Measurements from ENCODE around the gene RNF14. TPM values are rescaled to one million over a fixed set of nuclear protein-coding genes. Genes with fewer than 3 reads are reported as not detected.

Gene RNF14
- total and polyA plus RNA-seq, 10 of the 15 experiments (the other 5 are each of a cell fraction or from before 2014, with no cell fraction given) = 13.2 to 41.8 (median 28.3) TPM

DNA sequence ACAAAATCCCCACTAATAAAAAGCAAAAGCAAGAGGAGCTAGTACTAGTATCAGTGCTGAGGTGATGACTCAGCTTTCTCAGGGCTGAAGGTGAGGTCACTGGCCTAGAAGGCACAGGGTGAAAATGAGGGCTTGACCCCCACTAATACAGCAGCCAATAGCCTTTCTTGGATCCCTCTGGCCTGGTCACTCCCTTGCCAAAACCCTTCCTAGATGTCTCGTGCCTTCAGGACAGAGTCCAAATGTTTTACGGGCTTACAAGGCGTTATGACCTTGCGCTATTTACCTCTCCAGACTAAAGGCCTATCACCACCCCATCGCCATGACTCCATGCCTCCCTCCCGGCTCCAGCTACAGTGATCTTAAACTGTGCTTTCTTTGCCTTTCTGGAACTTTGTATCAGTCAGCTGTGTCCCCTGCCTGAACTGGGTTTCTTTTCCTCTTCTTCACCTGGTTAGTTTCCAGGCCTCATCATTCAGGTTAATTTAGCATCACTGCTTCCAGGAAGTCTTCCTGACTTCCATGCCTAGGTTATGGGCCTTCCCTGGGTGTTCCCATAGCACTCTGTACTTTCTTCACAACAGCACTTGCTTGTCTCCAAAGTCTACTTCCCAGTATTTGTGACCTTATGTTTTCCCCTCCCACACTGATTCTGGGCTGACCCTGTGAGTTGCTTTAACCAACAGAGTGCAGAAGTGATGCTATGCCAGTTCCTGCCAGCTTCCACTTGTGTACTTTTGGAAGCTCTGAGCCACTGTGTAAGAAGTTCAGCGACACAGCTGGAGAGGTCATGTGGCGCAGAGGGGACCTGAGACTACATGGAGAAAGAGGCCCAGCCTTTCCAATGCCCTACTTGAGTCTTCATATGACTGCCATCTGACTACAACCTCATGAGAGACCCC lies 49.4 kb upstream of the RNF14 start (continued):
- TF ChIP-seq POLR2A (IDR thresholded peaks at IDR 0.05; ENCODE audit: low read depth, low read length) (no peak), MTA3 (IDR thresholded peaks at IDR 0.05; ENCODE audit: borderline replicate concordance, low read length) (no peak), NFXL1 (IDR thresholded peaks at IDR 0.05; ENCODE audit: borderline replicate concordance) (no peak), TAF1 (IDR thresholded peaks at IDR 0.05; ENCODE audit: borderline replicate concordance, low read depth, low read length) (no peak), CHD2 (IDR thresholded peaks at IDR 0.05; ENCODE audit: borderline replicate concordance, low read depth, low read length) (no peak)

DNA sequence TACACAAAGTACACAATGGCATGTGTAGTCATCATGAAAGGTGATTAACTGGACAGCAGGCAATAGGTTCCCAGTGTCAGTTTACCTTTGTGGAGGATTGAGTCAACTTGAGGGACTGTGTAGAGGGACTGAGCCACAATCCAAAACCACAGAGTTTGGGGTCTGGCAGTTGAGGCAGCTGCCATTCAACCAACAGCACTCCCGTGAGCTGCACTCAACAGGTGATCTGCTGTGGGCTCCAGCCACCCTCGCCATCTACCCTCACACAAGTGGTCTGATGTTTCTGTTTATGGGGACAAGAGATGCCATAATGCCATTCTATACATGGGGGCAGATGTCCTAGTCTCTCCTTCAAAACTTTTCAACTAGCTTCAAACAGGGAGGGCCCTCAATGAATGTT lies 48.1 kb upstream of the RNF14 start:
- WGBS (ENCODE audit: insufficient coverage, insufficient replicate concordance, low lambda C conversion rate, missing lambda C conversion rate) = 28% methylated on average over 2 of the region's 2 CpGs
- Histone ChIP-seq H4K20me1 (ENCODE audit: control insufficient read depth, insufficient read depth) (no peaks in the 10 kb centered on the region), H2AFZ (ENCODE audit: control insufficient read depth, low read depth, low read length) (no peak overlapping the region), H3K4me2 (ENCODE audit: control insufficient read depth, insufficient read depth) (no peak overlapping the region), H3K79me2 (ENCODE audit: control insufficient read depth, insufficient read depth, low read length) (peaks cover 11% of the 10 kb centered on the region), H3K4me3 (no peak overlapping the region), H3K9me3 (replicated peaks; ENCODE audit: control insufficient read depth, insufficient read depth, low read length) (no peaks in the 10 kb centered on the region), H3K27ac (ENCODE audit: control insufficient read depth, insufficient read depth) (no peak overlapping the region), H3K9ac (ENCODE audit: control insufficient read depth, insufficient read depth, low read length) (no peak overlapping the region), H3K36me3 (ENCODE audit: control insufficient read depth in 2 of 2, insufficient read depth in 2 of 2, low read length in 1 of 2) (no peaks in the 10 kb centered on the region), H3K27me3 (replicated peaks in 1 of 2; ENCODE audit: control insufficient read depth in 2 of 2, insufficient read depth in 2 of 2, low read length in 1 of 2) (no peaks in the 10 kb centered on the region), H3K4me1 (ENCODE audit: control insufficient read depth, insufficient read depth, low read length) (peaks cover 17% of the 10 kb centered on the region)
- no peak for FAIRE-seq
- intact Hi-C loops (cut with micrococcal nuclease; ENCODE audit: unreplicated experiment) = no loop called here
- DNase-seq (ENCODE audit: low read depth, low spot score) = no peak
- ChIA-PET RAD21 (ENCODE audit: unreplicated experiment) (no interaction called here), SMC1A (ENCODE audit: uncharacterized antibody, unreplicated experiment) (interaction anchor here (4.1 kb wide), 1 partner anchor 40 kb away, joined by 26 read pairs; no protein-coding TSS in a partner anchor), POLR2A (interaction anchor here (0.7 kb wide), 1 partner anchor 40 kb away, joined by 3 read pairs; no protein-coding TSS in a partner anchor), CTCF (interaction anchor here (0.6 to 4.2 kb wide), 2 partner anchors 40 to 41 kb away, joined by 3 to 39 read pairs; no protein-coding TSS in a partner anchor)
- BruUV-seq (replicated peaks) = no TSS peak
- no peak for TF ChIP-seq CHD4 (IDR thresholded peaks at IDR 0.05)
- no peak for TF ChIP-seq KAT2A (conservative IDR thresholded peaks at IDR 0.05; ENCODE audit: control insufficient read depth, low read depth, low read length)
- TF ChIP-seq STAT1 (conservative IDR thresholded peaks at IDR 0.05) = no peak
- no peak for TF ChIP-seq EGR1 (IDR thresholded peaks at IDR 0.05; ENCODE audit: borderline replicate concordance in 1 of 2, low read depth in 2 of 2, low read length in 2 of 2)
- no peak for TF ChIP-seq JUNB (IDR thresholded peaks at IDR 0.05)
- TF ChIP-seq POLR2A (IDR thresholded peaks at IDR 0.05; ENCODE audit: low read depth, low read length) = no peak
- TF ChIP-seq EP300 (IDR thresholded peaks at IDR 0.05; ENCODE audit: borderline replicate concordance in 1 of 2, control insufficient read depth in 1 of 2, low read depth in 2 of 2, low read length in 2 of 2) = no peak
- no peak for TF ChIP-seq GABPA (IDR thresholded peaks at IDR 0.05; ENCODE audit: low read depth)
- no peak for TF ChIP-seq HDGF (IDR thresholded peaks at IDR 0.05)
- no peak for TF ChIP-seq TARDBP (IDR thresholded peaks at IDR 0.05; ENCODE audit: borderline replicate concordance)
- in situ Hi-C loops (cut with MboI) = no loop called here
- ATAC-seq = no peak
